ENCODE results near the gene FHOD1. TPM values are rescaled to one million over a fixed set of nuclear protein-coding genes. Genes with fewer than 3 reads are reported as not detected.

FHOD1 gene
- polyA plus RNA-seq, 4 donors, result 37.6 to 51.7 (median 40.2) TPM

GRCh38 chr16:67180166-67180565 lies 67.1 kb downstream of the FHOD1 start:
- DNase-seq (ENCODE audit: low read depth in 4 of 4, low spot score in 3 of 4), result no peak

GRCh38 chr16:67179421-67180080 lies 67.7 kb downstream of the FHOD1 start:
- no peak for DNase-seq (ENCODE audit: low read depth in 4 of 4, low spot score in 3 of 4)

Other genes starting within 250 kb of the FHOD1 start
- gene CBFB, start 218.3 kb downstream of the FHOD1 start, polyA plus RNA-seq (ENCODE audit: insufficient read length in 4 of 4), result 10 to 100 TPM; 69.3 to 78.9 (median 76.2) TPM
- 10 to 100 TPM; 21.4 to 28.3 (median 24.6) TPM for gene PHAF1, start 137.5 kb downstream of the FHOD1 start, polyA plus RNA-seq (ENCODE audit: insufficient read length in 4 of 4)
- gene B3GNT9, start 96.5 kb downstream of the FHOD1 start, polyA plus RNA-seq (ENCODE audit: insufficient read length in 4 of 4), result 10 to 100 TPM in 3 of 4 donors, 1 to 10 TPM in 1; 8.5 to 40.1 (median 11.6) TPM
- gene TRADD, start 87.6 kb downstream of the FHOD1 start, polyA plus RNA-seq (ENCODE audit: insufficient read length in 4 of 4), result 1 to 10 TPM; 2.9 to 7.5 (median 3.8) TPM
- 1 to 10 TPM; 1.2 to 2.5 (median 1.6) TPM for gene FBXL8, start 87.5 kb downstream of the FHOD1 start, polyA plus RNA-seq (ENCODE audit: insufficient read length in 4 of 4)
- 1 to 10 TPM; 1.4 to 5.7 (median 2.3) TPM for gene HSF4, start 82.7 kb downstream of the FHOD1 start, polyA plus RNA-seq (ENCODE audit: insufficient read length in 4 of 4)
- 1 to 10 TPM; 2.4 to 7.6 (median 4.9) TPM for gene NOL3, start 76.9 kb downstream of the FHOD1 start, polyA plus RNA-seq (ENCODE audit: insufficient read length in 4 of 4)
- gene MATCAP1, start 63.5 kb downstream of the FHOD1 start, polyA plus RNA-seq (ENCODE audit: insufficient read length in 4 of 4), result 10 to 100 TPM; 29.3 to 61.4 (median 42.3) TPM
- gene EXOC3L1, start 57.3 kb downstream of the FHOD1 start, polyA plus RNA-seq (ENCODE audit: insufficient read length in 4 of 4), result 1 to 10 TPM; 2.3 to 7.7 (median 4.3) TPM
- gene E2F4, start 55.3 kb downstream of the FHOD1 start, polyA plus RNA-seq (ENCODE audit: insufficient read length in 4 of 4), result 10 to 100 TPM; 50.0 to 71.4 (median 50.9) TPM
- gene ELMO3, start 48.4 kb downstream of the FHOD1 start, polyA plus RNA-seq (ENCODE audit: insufficient read length in 4 of 4), result 1 to 10 TPM in 3 of 4 donors, under 1 TPM in 1; 0.86 to 8.5 (median 5.5) TPM
- 10 to 100 TPM; 30.6 to 46.4 (median 37.3) TPM for gene TMEM208, start 20.4 kb downstream of the FHOD1 start, polyA plus RNA-seq (ENCODE audit: insufficient read length in 4 of 4)
- 1 to 10 TPM; 2.6 to 5.9 (median 4.5) TPM for gene SLC9A5, start 1.5 kb upstream of the FHOD1 start, polyA plus RNA-seq (ENCODE audit: insufficient read length in 4 of 4)
- gene PLEKHG4, start 32.1 kb upstream of the FHOD1 start, polyA plus RNA-seq (ENCODE audit: insufficient read length in 4 of 4), result 10 to 100 TPM in 3 of 4 donors, 1 to 10 TPM in 1; 9.5 to 28.0 (median 14.5) TPM
- gene KCTD19, start 79.3 kb upstream of the FHOD1 start, polyA plus RNA-seq (ENCODE audit: insufficient read length in 4 of 4), result 1 to 10 TPM in 2 of 4 donors, under 1 TPM in 2; 0.50 to 2.3 (median 1.2) TPM
- 1 to 10 TPM; 1.5 to 7.7 (median 4.6) TPM for gene LRRC36, start 79.3 kb upstream of the FHOD1 start, polyA plus RNA-seq (ENCODE audit: insufficient read length in 4 of 4)
- 10 to 100 TPM; 44.8 to 63.4 (median 53.2) TPM for gene TPPP3, start 146.0 kb upstream of the FHOD1 start, polyA plus RNA-seq (ENCODE audit: insufficient read length in 4 of 4)
- gene ZDHHC1, start 169.0 kb upstream of the FHOD1 start, polyA plus RNA-seq (ENCODE audit: insufficient read length in 4 of 4), result 10 to 100 TPM; 10.4 to 18.0 (median 11.9) TPM
- 10 to 100 TPM; 16.5 to 74.4 (median 45.6) TPM for gene HSD11B2, start 183.6 kb upstream of the FHOD1 start, polyA plus RNA-seq (ENCODE audit: insufficient read length in 4 of 4)
- 10 to 100 TPM; 66.2 to 96.0 (median 84.0) TPM for gene ATP6V0D1, start 233.7 kb upstream of the FHOD1 start, polyA plus RNA-seq (ENCODE audit: insufficient read length in 4 of 4)
- under 1 TPM in 1 of 4 donors, not detected in 3; 0.34 TPM for gene AGRP, start 236.1 kb upstream of the FHOD1 start, polyA plus RNA-seq (ENCODE audit: insufficient read length in 4 of 4)

Measured in left renal pelvis (tissue), 4 donors.